OCI-LY1 (cell line): Measurements from ENCODE around the gene SULF2.

Experiments
- H2AFZ ChIP-seq: fragments of 200-600 bp; sonication (generic), shearing (Covaris generic); 2 replicates; pipeline ENCODE4 v1.6.0; 2014; ENCODE audit warnings: antibody characterized with exemption, mild to moderate bottlenecking, low read length
- H3F3A ChIP-seq: fragments of 200-600 bp; sonication (generic), shearing (Covaris generic); 2 replicates; pipeline ENCODE4 v1.6.0; 2014; ENCODE audit warnings: mild to moderate bottlenecking, antibody characterized with exemption, low read length, moderate library complexity; ENCODE audit not compliant: insufficient read depth
- H3K27ac ChIP-seq: fragments of 200-600 bp; sonication (generic); 2 replicates; pipeline ENCODE4 v1.5.1; 2014; ENCODE audit warnings: low read length, mixed run types, mild to moderate bottlenecking, low read depth; ENCODE audit not compliant: poor library complexity, severe bottlenecking
- H3K27me3 ChIP-seq: fragments of 200-600 bp; sonication (generic); 2 replicates; pipeline ENCODE4 v1.6.0; 2014; ENCODE audit warnings: antibody characterized with exemption, mild to moderate bottlenecking, low read length, moderate library complexity; ENCODE audit not compliant: insufficient read depth
- H3K36me3 ChIP-seq: fragments of 200-600 bp; sonication (generic); 2 replicates; pipeline ENCODE4 v1.6.1; 2014; ENCODE audit warnings: mild to moderate bottlenecking, antibody characterized with exemption, low read length, moderate library complexity, mixed read lengths; ENCODE audit not compliant: insufficient read depth
- H3K4me1 ChIP-seq: fragments of 200-600 bp; sonication (generic); 2 replicates; pipeline ENCODE4 v1.5.1; 2014; ENCODE audit warnings: mild to moderate bottlenecking, low read length, moderate library complexity; ENCODE audit not compliant: insufficient read depth, severe bottlenecking
- H3K4me2 ChIP-seq: fragments of 200-600 bp; sonication (generic), shearing (Covaris generic); 2 replicates; pipeline ENCODE4 v1.6.1; 2014; ENCODE audit warnings: low read length
- H3K4me3 ChIP-seq: fragments of 200-600 bp; sonication (generic); 2 replicates; pipeline ENCODE4 v1.5.1; 2014; ENCODE audit warnings: low read length, low read depth, mild to moderate bottlenecking, mixed read lengths; ENCODE audit not compliant: poor library complexity, severe bottlenecking
- H3K79me2 ChIP-seq: fragments of 200-600 bp; shearing (Covaris generic); 2 replicates; pipeline ENCODE4 v1.6.1; 2016; ENCODE audit warnings: mixed run types, low read length, mixed read lengths; ENCODE audit not compliant: insufficient read depth
- H3K9ac ChIP-seq: fragments of 200-600 bp; sonication (generic), shearing (Covaris generic); 2 replicates; pipeline ENCODE4 v1.6.1; 2014; ENCODE audit warnings: mild to moderate bottlenecking, low read length, mixed read lengths
- H3K9me2 ChIP-seq: fragments of 200-600 bp; sonication (generic), shearing (Covaris generic); 2 replicates; pipeline ENCODE4 v1.6.1; 2014; ENCODE audit warnings: low read depth, mild to moderate bottlenecking, low read length, mixed read lengths
- H3K9me3 ChIP-seq: fragments of 200-600 bp; shearing (Covaris generic); 2 replicates; pipeline ENCODE4 v1.6.1; 2014; ENCODE audit warnings: low read length, mixed read lengths
- H4K20me1 ChIP-seq: fragments of 200-600 bp; sonication (generic), shearing (Covaris generic); 2 replicates; pipeline ENCODE4 v1.6.0; 2016; ENCODE audit warnings: mild to moderate bottlenecking, low read length; ENCODE audit not compliant: insufficient read depth
- EZH2 ChIP-seq: fragments of 200-600 bp; sonication (generic), shearing (Covaris generic); IDR thresholded peaks from 2 replicates; pipeline ENCODE4 v1.8.0; 2017; ENCODE audit warnings: borderline replicate concordance, mixed run types, mild to moderate bottlenecking, antibody characterized with exemption, low read length, moderate library complexity, mixed read lengths
- TF ChIP-seq, protein P1 (sequence below): fragments of 200-600 bp; sonication (generic), shearing (Covaris generic); IDR thresholded peaks from 2 replicates; pipeline ENCODE4 v1.5.1; 2017; ENCODE audit warnings: mild to moderate bottlenecking, antibody characterized with exemption, low read length, moderate library complexity, mixed read lengths

SULF2 gene

GRCh38 chr20:47724910-47725247 lies 60.4 kb downstream of the SULF2 start:
- no peak overlapping the region for H3K27ac ChIP-seq
- H3K9me3 ChIP-seq = no peaks in the 10 kb centered on the region
- H2AFZ ChIP-seq = 0 out of 2 replicates have a peak overlapping the region, but pooled peaks have one; percentile 45
- no peaks in the 10 kb centered on the region for H3K9me2 ChIP-seq
- peak overlapping the region; percentile 47 for H3K4me2 ChIP-seq
- H3K9ac ChIP-seq = no peak overlapping the region
- H3K4me3 ChIP-seq = no peak overlapping the region
- no peaks in the 10 kb centered on the region for H3K36me3 ChIP-seq
- H3K4me1 ChIP-seq = peaks cover 25% of the 10 kb centered on the region
- H3K79me2 ChIP-seq = no peaks in the 10 kb centered on the region
- no peaks in the 10 kb centered on the region for H3F3A ChIP-seq
- no peaks in the 10 kb centered on the region for H4K20me1 ChIP-seq
- TF ChIP-seq, protein P1, sequence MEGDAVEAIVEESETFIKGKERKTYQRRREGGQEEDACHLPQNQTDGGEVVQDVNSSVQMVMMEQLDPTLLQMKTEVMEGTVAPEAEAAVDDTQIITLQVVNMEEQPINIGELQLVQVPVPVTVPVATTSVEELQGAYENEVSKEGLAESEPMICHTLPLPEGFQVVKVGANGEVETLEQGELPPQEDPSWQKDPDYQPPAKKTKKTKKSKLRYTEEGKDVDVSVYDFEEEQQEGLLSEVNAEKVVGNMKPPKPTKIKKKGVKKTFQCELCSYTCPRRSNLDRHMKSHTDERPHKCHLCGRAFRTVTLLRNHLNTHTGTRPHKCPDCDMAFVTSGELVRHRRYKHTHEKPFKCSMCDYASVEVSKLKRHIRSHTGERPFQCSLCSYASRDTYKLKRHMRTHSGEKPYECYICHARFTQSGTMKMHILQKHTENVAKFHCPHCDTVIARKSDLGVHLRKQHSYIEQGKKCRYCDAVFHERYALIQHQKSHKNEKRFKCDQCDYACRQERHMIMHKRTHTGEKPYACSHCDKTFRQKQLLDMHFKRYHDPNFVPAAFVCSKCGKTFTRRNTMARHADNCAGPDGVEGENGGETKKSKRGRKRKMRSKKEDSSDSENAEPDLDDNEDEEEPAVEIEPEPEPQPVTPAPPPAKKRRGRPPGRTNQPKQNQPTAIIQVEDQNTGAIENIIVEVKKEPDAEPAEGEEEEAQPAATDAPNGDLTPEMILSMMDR = no peak
- TF ChIP-seq EZH2 = no peak
- H3K27me3 ChIP-seq = no peaks in the 10 kb centered on the region

DNA sequence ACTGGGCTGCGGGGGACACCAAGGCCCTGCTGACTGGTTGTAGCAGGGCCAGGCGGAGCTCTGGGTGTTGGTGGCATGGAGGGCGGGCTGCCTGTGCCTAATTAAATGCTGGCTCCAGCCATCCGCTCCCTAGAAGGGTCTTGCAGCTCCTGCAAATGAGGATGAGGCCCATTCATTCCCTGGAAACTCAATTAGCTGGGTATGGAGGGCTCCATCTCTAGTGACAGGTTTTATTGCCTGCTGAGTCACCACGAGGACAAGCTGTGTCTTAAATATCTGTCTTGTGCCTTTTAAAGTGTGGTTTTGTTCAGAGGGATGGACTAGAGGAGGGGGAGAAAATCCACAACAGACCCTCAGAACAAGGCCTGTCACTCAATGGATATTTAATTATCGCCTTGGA lies 60.9 kb downstream of the SULF2 start:
- no peak overlapping the region for H3K4me3 ChIP-seq
- peaks cover 25% of the 10 kb centered on the region for H3K4me1 ChIP-seq
- no peaks in the 10 kb centered on the region; the same call in 1 of the 2 replicates for H3K27me3 ChIP-seq
- no peaks in the 10 kb centered on the region for H3K9me3 ChIP-seq
- no peak overlapping the region for H3K4me2 ChIP-seq
- H3K9ac ChIP-seq = no peak overlapping the region
- no peaks in the 10 kb centered on the region for H3F3A ChIP-seq
- no peaks in the 10 kb centered on the region for H3K79me2 ChIP-seq
- no peaks in the 10 kb centered on the region for H4K20me1 ChIP-seq
- H3K9me2 ChIP-seq = no peaks in the 10 kb centered on the region
- no peak overlapping the region for H3K27ac ChIP-seq
- no peak overlapping the region for H2AFZ ChIP-seq
- no peaks in the 10 kb centered on the region for H3K36me3 ChIP-seq
- TF ChIP-seq, protein P1 = no peak
- no peak for TF ChIP-seq EZH2

DNA sequence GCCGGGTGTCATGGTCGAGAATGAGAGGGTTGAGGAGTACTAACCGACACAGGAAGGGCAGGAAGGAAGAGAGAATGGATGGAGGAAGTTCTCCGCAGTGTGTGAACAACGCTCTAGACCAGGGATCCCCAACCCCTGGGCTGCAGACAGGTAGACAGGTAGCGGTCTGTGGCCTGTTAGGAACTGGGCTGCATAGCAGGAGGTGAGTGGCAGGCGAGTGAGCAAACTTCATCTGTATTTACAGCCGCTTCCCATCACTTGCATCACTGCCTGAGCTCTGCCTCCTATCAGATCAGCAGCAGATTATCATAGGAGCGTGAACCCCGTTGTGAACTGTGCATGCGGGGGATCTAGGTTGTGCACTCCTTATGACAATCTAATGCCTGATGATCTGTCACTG lies 62.0 kb downstream of the SULF2 start:
- no peak overlapping the region for H3K27ac ChIP-seq
- no peaks in the 10 kb centered on the region for H3K36me3 ChIP-seq
- H3F3A ChIP-seq = no peaks in the 10 kb centered on the region
- H3K27me3 ChIP-seq = no peaks in the 10 kb centered on the region; the same call in 1 of the 2 replicates
- H3K79me2 ChIP-seq = no peaks in the 10 kb centered on the region
- no peak overlapping the region for H3K9ac ChIP-seq
- TF ChIP-seq, protein P1 = no peak
- no peak for TF ChIP-seq EZH2
- H3K4me2 ChIP-seq = no peak overlapping the region
- H3K9me3 ChIP-seq = no peaks in the 10 kb centered on the region
- H3K4me1 ChIP-seq = peaks cover 24% of the 10 kb centered on the region
- H4K20me1 ChIP-seq = no peaks in the 10 kb centered on the region
- H2AFZ ChIP-seq = no peak overlapping the region
- no peak overlapping the region for H3K4me3 ChIP-seq
- H3K9me2 ChIP-seq = no peaks in the 10 kb centered on the region
